Naive thymus-derived CD4-positive, alpha-beta T cell (primary cell): ENCODE results near the gene CDK14. TPM values are rescaled to one million over a fixed set of nuclear protein-coding genes. Genes with fewer than 3 reads are reported as not detected.

Experiments
- ATAC-seq: fragments of 150-1000 bp; cut with Tn5 transposase; 2 replicates; pipeline ENCODE4 v1.10.0; 2021; ENCODE audit warnings: mild to moderate bottlenecking, moderate library complexity
- CTCF ChIA-PET: fragments of 350-600 bp; sonication (Branson Sonifier 250); formaldehyde crosslinking; loops from one replicate; lab custom pipeline; 2021; ENCODE audit warnings: antibody characterized with exemption; lab: Charles Lee
- POLR2A ChIA-PET: fragments of 350-600 bp; sonication (Branson Sonifier 250); formaldehyde crosslinking; loops from one replicate; lab custom pipeline; 2021; ENCODE audit warnings: antibody characterized with exemption, inconsistent platforms; lab: Charles Lee
- DNase-seq, 9 donors: peaks; one replicate each; pipeline versions ENCODE4 v3.0.0 to v3.0.0-alpha.2; 2020 to 2022; ENCODE audit warnings: mixed read lengths in 1 of 9
- H3K27ac ChIP-seq: one replicate; pipeline ENCODE4 v1.7.0; 2013; ENCODE audit warnings: mild to moderate bottlenecking, low read depth, low read length, moderate library complexity
- H3K27me3 ChIP-seq, 2 donors: one replicate each; pipeline ENCODE4 v1.7.0; 2013; ENCODE audit warnings: low read length in 2 of 2, mild to moderate bottlenecking in 2 of 2, moderate library complexity in 2 of 2; ENCODE audit not compliant: control insufficient read depth in 2 of 2, insufficient read depth in 2 of 2
- H3K36me3 ChIP-seq, 3 experiments: 1 replicate in 2 of 3; 2 replicates in 1 of 3; pipeline ENCODE4 v1.7.0; 2013; ENCODE audit warnings: low read length in 3 of 3, mild to moderate bottlenecking in 3 of 3, moderate library complexity in 1 of 3; ENCODE audit not compliant: insufficient read depth in 3 of 3, control insufficient read depth in 2 of 3
- H3K4me1 ChIP-seq, 2 donors: one replicate each; pipeline ENCODE4 v1.7.0; 2013; ENCODE audit warnings: low read length in 2 of 2, mild to moderate bottlenecking in 2 of 2, moderate library complexity in 1 of 2; ENCODE audit not compliant: control insufficient read depth in 2 of 2, insufficient read depth in 2 of 2
- H3K4me3 ChIP-seq: 2 replicates; pipeline ENCODE4 v1.7.0; 2013; ENCODE audit warnings: mild to moderate bottlenecking, low read length
- H3K9me3 ChIP-seq, 3 experiments: 1 replicate in 2 of 3; 2 replicates in 1 of 3; pipeline ENCODE4 v1.7.0; 2013; ENCODE audit warnings: low read length in 3 of 3; ENCODE audit not compliant: control insufficient read depth in 2 of 3
- H3K27ac Mint-ChIP-seq, 9 donors: one replicate each; pipeline ENCODE4 v1.8.0; 2020 to 2022; ENCODE audit warnings: mixed read lengths in 9 of 9, mild to moderate bottlenecking in 8 of 9, moderate library complexity in 5 of 9, inconsistent platforms in 2 of 9
- H3K27me3 Mint-ChIP-seq, 5 donors: one replicate each; pipeline ENCODE4 v1.8.0; 2021 to 2022; ENCODE audit warnings: mixed read lengths in 5 of 5, mild to moderate bottlenecking in 1 of 5
- H3K36me3 Mint-ChIP-seq, 5 donors: one replicate each; pipeline ENCODE4 v1.8.0; 2020 to 2022; ENCODE audit warnings: mixed read lengths in 5 of 5, mild to moderate bottlenecking in 3 of 5, inconsistent platforms in 1 of 5
- H3K4me1 Mint-ChIP-seq, 7 donors: one replicate each; pipeline ENCODE4 v1.8.0; 2020 to 2022; ENCODE audit warnings: mixed read lengths in 7 of 7, mild to moderate bottlenecking in 3 of 7, inconsistent platforms in 1 of 7
- H3K4me3 Mint-ChIP-seq, 10 donors: one replicate each; pipeline ENCODE4 v1.8.0; 2020 to 2022; ENCODE audit warnings: mild to moderate bottlenecking in 10 of 10, mixed read lengths in 10 of 10, moderate library complexity in 6 of 10, inconsistent platforms in 2 of 10
- H3K9me3 Mint-ChIP-seq, 11 donors: one replicate each; pipeline ENCODE4 v1.8.0; 2020 to 2022; ENCODE audit warnings: mixed read lengths in 11 of 11, mild to moderate bottlenecking in 4 of 11, inconsistent platforms in 1 of 11, moderate library complexity in 1 of 11
- intact Hi-C, 2 donors: fragments of 100-400 bp; cut with micrococcal nuclease; formaldehyde crosslinking; loops; one replicate each; pipeline ENCODE4 v1.15.1; 2023
- polyA plus RNA-seq, 2 donors: library from polyadenylated mRNA; unstranded; fragments of 300-500 nt; fragmentation: Illumina TruSeq; gene quantifications; one replicate each; pipeline ENCODE4 v1.2.3, GENCODE V29; 2021
- total RNA-seq, 6 experiments: library from RNA in 5 of 6; stranded (reverse) in 5 of 6; gene quantifications; 1 replicate in 5 of 6; 2 replicates in 1 of 6; pipeline ENCODE4 v1.2.3 and lab custom pipeline; 2021 to 2026

CDK14 gene
- total and polyA plus RNA-seq, 7 experiments from 2014 or later: 0.05 to 9.9 (median 0.72) TPM; not detected in 1

DNA sequence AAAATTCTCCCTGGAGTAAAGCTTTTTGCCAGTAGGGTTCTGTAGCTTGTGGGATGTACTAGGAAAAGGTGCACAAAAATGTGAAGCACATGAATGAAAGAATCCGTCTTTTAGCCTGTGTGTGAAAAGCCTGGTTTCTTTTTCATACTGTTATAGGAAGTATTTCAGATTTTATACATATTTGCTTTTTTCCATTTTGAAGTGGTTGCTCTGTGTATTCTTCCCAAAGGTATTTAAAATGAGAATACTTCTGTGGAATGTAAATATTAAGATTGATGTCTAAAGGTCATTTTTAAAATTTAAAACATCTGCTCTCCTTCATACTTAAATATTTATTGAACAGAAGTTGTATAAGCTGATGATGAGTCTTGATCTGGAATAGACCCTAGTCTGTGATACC is 96.8 kb downstream of the CDK14 start:
- ChIA-PET POLR2A (no interaction called here), CTCF (no interaction called here)
- H3K4me3 Mint-ChIP-seq: no peak overlapping the region
- H3K27ac ChIP-seq: no peak overlapping the region
- H3K4me3 ChIP-seq: no peak overlapping the region
- H3K36me3 ChIP-seq: no peaks in the 10 kb centered on the region
- no peak overlapping the region for H3K27ac Mint-ChIP-seq
- peaks cover 0 to 7% (median 1%) of the 10 kb centered on the region in 11 donors for H3K9me3 Mint-ChIP-seq
- H3K27me3 ChIP-seq: no peaks in the 10 kb centered on the region
- DNase-seq (no peak), ATAC-seq (no peak)
- no peaks in the 10 kb centered on the region for H3K9me3 ChIP-seq
- H3K36me3 Mint-ChIP-seq: peaks cover 0 to 4% (median 0%) of the 10 kb centered on the region in 5 donors
- no peaks in the 10 kb centered on the region for H3K4me1 ChIP-seq
- H3K4me1 Mint-ChIP-seq: no peaks in the 10 kb centered on the region
- intact Hi-C loops: no loop called here
- peaks cover 0 to 15% (median 2%) of the 10 kb centered on the region in 5 donors for H3K27me3 Mint-ChIP-seq

GRCh38 chr7:90693939-90694338 is 97.8 kb downstream of the CDK14 start:
- Histone ChIP-seq H3K36me3 (no peaks in the 10 kb centered on the region), H3K27me3 (no peaks in the 10 kb centered on the region), H3K27ac (no peak overlapping the region), H3K4me1 (no peaks in the 10 kb centered on the region), H3K4me3 (no peak overlapping the region), H3K9me3 (no peaks in the 10 kb centered on the region)
- ChIA-PET CTCF (no interaction called here), POLR2A (no interaction called here)
- no peak for ATAC-seq
- Mint-ChIP-seq H3K9me3 (peaks cover 0 to 7% (median 1%) of the 10 kb centered on the region in 11 donors), H3K27ac (no peak overlapping the region), H3K4me1 (no peaks in the 10 kb centered on the region), H3K27me3 (peaks cover 0 to 15% (median 2%) of the 10 kb centered on the region in 5 donors), H3K36me3 (peaks cover 0 to 4% (median 0%) of the 10 kb centered on the region in 5 donors), H3K4me3 (no peak overlapping the region)
- intact Hi-C loops: no loop called here
- DNase-seq: no peak

- Mint-ChIP-seq H3K36me3 (peaks cover 0 to 4% (median 0%) of the 10 kb centered on the region in 5 donors), H3K27me3 (peaks cover 0 to 15% (median 4%) of the 10 kb centered on the region in 5 donors), H3K27ac (no peak overlapping the region), H3K4me1 (peaks cover 0 to 2% (median 0%) of the 10 kb centered on the region in 7 donors), H3K4me3 (no peak overlapping the region), H3K9me3 (peaks cover 0 to 7% (median 1%) of the 10 kb centered on the region in 11 donors)
- intact Hi-C loops: no loop called here
- no peak overlapping the region for H3K4me3 ChIP-seq
- no peaks in the 10 kb centered on the region for H3K27me3 ChIP-seq
- DNase-seq (no peak), ATAC-seq (no peak)
- no peaks in the 10 kb centered on the region for H3K9me3 ChIP-seq
- no peaks in the 10 kb centered on the region for H3K36me3 ChIP-seq
- ChIA-PET CTCF (no interaction called here), POLR2A (no interaction called here)
- H3K4me1 ChIP-seq: no peaks in the 10 kb centered on the region
- H3K27ac ChIP-seq: no peak overlapping the region
Observed at GRCh38 chr7:90698616-90699015, 102.5 kb downstream of the CDK14 start.

DNA sequence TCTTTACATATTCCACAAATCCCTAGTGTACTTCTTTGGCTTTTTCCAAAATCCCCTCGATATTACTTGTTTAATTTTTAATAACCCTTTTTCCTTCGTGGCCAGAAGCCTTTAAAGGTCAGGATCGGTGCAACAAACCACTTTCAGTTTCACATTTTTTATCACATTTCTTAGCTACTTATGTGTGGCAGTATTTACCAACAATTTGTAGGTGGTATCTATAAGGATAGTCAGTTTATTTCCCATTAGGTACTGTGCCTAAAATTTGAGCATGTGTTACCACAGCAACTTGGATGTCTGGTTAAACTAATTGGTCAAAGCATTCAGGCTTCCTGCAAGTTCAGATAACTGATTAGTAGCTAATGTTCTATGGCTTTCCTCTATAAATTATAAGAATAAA is 104.9 kb downstream of the CDK14 start:
- peaks cover 0 to 15% (median 4%) of the 10 kb centered on the region in 5 donors for H3K27me3 Mint-ChIP-seq
- intact Hi-C loops: loop anchor here in 1 of 2 donors (10.0 kb wide), 1 partner anchor 334 kb away; no protein-coding TSS in a partner anchor
- no peak overlapping the region for H3K4me3 Mint-ChIP-seq
- no peak for DNase-seq
- no peak overlapping the region for H3K27ac ChIP-seq
- no peaks in the 10 kb centered on the region for H3K4me1 ChIP-seq
- H3K4me1 Mint-ChIP-seq: peaks cover 0 to 2% (median 0%) of the 10 kb centered on the region in 7 donors
- no peaks in the 10 kb centered on the region for H3K36me3 ChIP-seq
- H3K9me3 Mint-ChIP-seq: peaks cover 0 to 5% (median 0%) of the 10 kb centered on the region in 11 donors
- no peak overlapping the region for H3K27ac Mint-ChIP-seq
- no peak for ATAC-seq
- H3K4me3 ChIP-seq: no peak overlapping the region
- no peaks in the 10 kb centered on the region for H3K27me3 ChIP-seq
- H3K36me3 Mint-ChIP-seq: peaks cover 0 to 4% (median 0%) of the 10 kb centered on the region in 5 donors
- POLR2A ChIA-PET: no interaction called here
- CTCF ChIA-PET: no interaction called here
- H3K9me3 ChIP-seq: no peaks in the 10 kb centered on the region

- Mint-ChIP-seq H3K27ac (no peak overlapping the region), H3K27me3 (peaks cover 0 to 8% (median 4%) of the 10 kb centered on the region in 5 donors), H3K4me3 (no peak overlapping the region), H3K9me3 (peaks cover 0 to 3% (median 0%) of the 10 kb centered on the region in 11 donors), H3K4me1 (peaks cover 0 to 4% (median 0%) of the 10 kb centered on the region in 7 donors), H3K36me3 (peaks cover 0 to 1% (median 0%) of the 10 kb centered on the region in 5 donors)
- Histone ChIP-seq H3K4me1 (no peaks in the 10 kb centered on the region), H3K9me3 (no peaks in the 10 kb centered on the region), H3K27me3 (no peaks in the 10 kb centered on the region), H3K4me3 (no peak overlapping the region), H3K36me3 (no peaks in the 10 kb centered on the region), H3K27ac (no peak overlapping the region)
- intact Hi-C loops: loop anchor here in 1 of 2 donors (10.0 kb wide), 1 partner anchor 333 kb away; no protein-coding TSS in a partner anchor
- DNase-seq: no peak
- ChIA-PET POLR2A (no interaction called here), CTCF (no interaction called here)
- ATAC-seq: no peak
Observed at GRCh38 chr7:90701771-90702170, 105.7 kb downstream of the CDK14 start.

DNA sequence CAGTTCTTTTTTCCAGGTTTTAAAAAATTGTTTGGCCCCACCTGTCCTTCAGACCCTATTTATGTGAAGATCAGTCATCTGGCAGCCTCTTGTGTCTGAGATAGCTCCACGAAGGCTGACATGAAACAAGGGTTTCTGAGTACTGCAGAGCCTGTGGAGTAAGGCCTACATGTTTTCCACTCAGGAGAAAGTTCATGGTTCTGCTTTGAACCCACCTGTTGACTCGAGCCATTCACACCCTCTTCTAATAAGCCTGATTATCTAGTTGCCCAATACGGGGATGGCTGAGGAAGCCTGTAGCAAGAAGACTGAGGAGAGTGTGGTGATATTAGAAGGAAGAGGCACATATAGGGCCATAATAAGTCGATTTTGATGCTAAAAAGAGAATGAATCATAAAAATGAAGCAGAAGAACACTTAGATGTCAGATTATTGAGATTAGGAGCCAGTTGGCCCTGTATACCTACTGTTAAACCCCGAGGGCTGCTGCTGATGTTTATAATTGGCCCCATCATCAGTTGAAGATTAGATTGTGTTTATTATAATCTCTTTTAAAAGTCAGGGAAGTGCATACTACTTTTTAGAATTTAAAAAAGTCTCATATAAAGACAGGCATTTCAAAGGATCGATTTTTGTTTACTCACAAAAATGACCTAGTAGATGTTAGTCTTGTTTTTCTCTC is 109.4 kb downstream of the CDK14 start:
- H3K4me3 Mint-ChIP-seq: no peak overlapping the region
- DNase-seq (no peak), ATAC-seq (no peak)
- POLR2A ChIA-PET: no interaction called here
- Histone ChIP-seq H3K4me1 (no peaks in the 10 kb centered on the region), H3K36me3 (no peaks in the 10 kb centered on the region), H3K27me3 (no peaks in the 10 kb centered on the region), H3K4me3 (no peak overlapping the region), H3K27ac (no peak overlapping the region), H3K9me3 (no peaks in the 10 kb centered on the region)
- no peaks in the 10 kb centered on the region for H3K36me3 Mint-ChIP-seq
- H3K27ac Mint-ChIP-seq: no peak overlapping the region
- H3K4me1 Mint-ChIP-seq: peaks cover 0 to 4% (median 0%) of the 10 kb centered on the region in 7 donors
- intact Hi-C loops: loop anchor here (5.0 to 10.0 kb wide), 2 partner anchors 327 to 329 kb away; no protein-coding TSS in a partner anchor
- CTCF ChIA-PET: no interaction called here
- H3K9me3 Mint-ChIP-seq: no peaks in the 10 kb centered on the region
- H3K27me3 Mint-ChIP-seq: peaks cover 0 to 5% (median 4%) of the 10 kb centered on the region in 5 donors
